ENCODE data around the gene MTO1.

GRCh38 chr6:73504160-73504559, 42.6 kb downstream of the MTO1 start:
- TF ChIP-seq CTCF (IDR thresholded peaks at IDR 0.05), result no peak
- TF ChIP-seq POLR2AphosphoS5 (IDR thresholded peaks at IDR 0.05), result no peak
- no peak for TF ChIP-seq POLR2A (IDR thresholded peaks at IDR 0.05)
